GM21723 (cell line): ENCODE measurements around the gene POLR2L.

Experiments used
- ATAC-seq: cut with Tn5 transposase; IDR thresholded peaks from one replicate; pipeline ENCODE4 v1.9.1; 2021; ENCODE audit warnings: mild to moderate bottlenecking, moderate library complexity; ENCODE audit not compliant: unreplicated experiment

Gene POLR2L

GRCh38 chr11:813456-814096 lies 28.8 kb downstream of the POLR2L start:
- no peak for ATAC-seq

- no peak for ATAC-seq
Measured at GRCh38 chr11:813072-813455, 29.3 kb downstream of the POLR2L start.

GRCh38 chr11:812390-812789 lies 29.9 kb downstream of the POLR2L start:
- no peak for ATAC-seq

- no peak for ATAC-seq
Measured at GRCh38 chr11:811446-812245, 30.7 kb downstream of the POLR2L start.

- ATAC-seq, result peak; percentile 6
Measured at GRCh38 chr11:810040-810567, 32.2 kb downstream of the POLR2L start.

GRCh38 chr11:809287-810039 lies 32.9 kb downstream of the POLR2L start, which contains the start of gene RPLP2:
RPLP2 (plus strand) TSS chr11:809967; CDS start chr11:810235, 268 bp downstream.
- ATAC-seq, result peak; percentile 75

GRCh38 chr11:808427-809286 lies 33.7 kb downstream of the POLR2L start:
- peak; percentile 1 for ATAC-seq

GRCh38 chr11:804599-804964 lies 37.7 kb downstream of the POLR2L start:
- ATAC-seq, result no peak

GRCh38 chr11:803770-804598 lies 38.3 kb downstream of the POLR2L start:
- no peak for ATAC-seq

- ATAC-seq, result no peak
Measured at GRCh38 chr11:803467-803742, 38.9 kb downstream of the POLR2L start.

- ATAC-seq, result no peak
Measured at GRCh38 chr11:802693-803466, 39.4 kb downstream of the POLR2L start.

- no peak for ATAC-seq
Measured at GRCh38 chr11:802018-802617, 40.2 kb downstream of the POLR2L start.

- ATAC-seq, result no peak
Measured at GRCh38 chr11:801097-801780, 41.1 kb downstream of the POLR2L start.

- no peak for ATAC-seq
Measured at GRCh38 chr11:800473-800872, 41.9 kb downstream of the POLR2L start.

- ATAC-seq, result no peak
Measured at GRCh38 chr11:799641-800316, 42.5 kb downstream of the POLR2L start.

GRCh38 chr11:798093-798713 lies 44.1 kb downstream of the POLR2L start, which contains the start of gene SLC25A22:
SLC25A22 (minus strand) TSS chr11:798281; CDS start chr11:795006, 3,275 bp downstream.
- ATAC-seq, result peak; percentile 67
